Measurements from ENCODE around the gene CTNNA1. TPM values are rescaled to one million over a fixed set of nuclear protein-coding genes. Genes with fewer than 3 reads are reported as not detected.

The CTNNA1 gene
- total and polyA plus RNA-seq, 2 donors (not counting 3 experiments of a cell fraction or from before 2014, with no cell fraction given): 156 to 394 TPM

DNA sequence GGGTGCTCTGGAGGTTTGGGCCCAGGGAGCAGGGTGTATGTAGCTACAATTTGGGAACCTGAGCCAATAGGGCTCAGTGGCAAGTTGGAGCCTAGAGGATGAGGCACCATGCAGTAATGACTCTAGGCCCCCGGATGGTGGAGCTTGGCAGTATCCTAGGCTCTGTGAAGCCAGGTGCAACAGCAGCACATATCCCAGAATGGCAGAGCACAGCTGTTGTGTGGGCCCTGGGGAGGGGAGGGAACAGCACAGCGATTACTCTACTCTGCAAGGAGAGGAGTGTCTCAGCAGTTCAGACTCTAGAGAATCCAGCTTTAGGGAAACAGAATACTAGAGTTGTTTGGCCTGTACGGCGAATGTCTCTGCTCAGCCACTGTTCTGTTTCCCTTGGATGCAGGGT, 65.9 kb downstream of the CTNNA1 start:
- dilution Hi-C loops (cut with MboI; ENCODE audit: extremely low pct_ligation_motif_present, low sequenced_read_pairs): no loop called here
- Histone ChIP-seq H2AFZ (ENCODE audit: low read depth, low read length) (no peak overlapping the region), H3K4me2 (ENCODE audit: insufficient read depth, low read length) (no peak overlapping the region), H3K27me3 (ENCODE audit: control insufficient read depth in 2 of 2, insufficient read depth in 2 of 2, low read length in 2 of 2) (no peaks in the 10 kb centered on the region), H3K27ac (ENCODE audit: insufficient read depth, low read depth, low read length) (no peak overlapping the region), H3K9ac (replicated peaks; ENCODE audit: extremely low read depth, insufficient read depth, low read length) (no peak overlapping the region), H4K20me1 (replicated peaks; ENCODE audit: control insufficient read depth, extremely low read depth, insufficient read depth, low read length) (peaks cover 17% of the 10 kb centered on the region), H3K36me3 (ENCODE audit: control insufficient read depth in 2 of 2, extremely low read depth in 1 of 2, insufficient read depth in 2 of 2, low read length in 2 of 2) (peaks cover 0 to 10% of the 10 kb centered on the region in 2 experiments), H3K4me1 (ENCODE audit: control insufficient read depth, extremely low read depth, insufficient read depth, low read length) (peaks cover 21% of the 10 kb centered on the region), H3K79me2 (ENCODE audit: control insufficient read depth, insufficient read depth, low read length) (peaks cover 82% of the 10 kb centered on the region), H3K9me1 (replicated peaks; ENCODE audit: control insufficient read depth, extremely low read depth, insufficient read depth, low read length) (peaks cover 2% of the 10 kb centered on the region), H3K9me3 (replicated peaks; ENCODE audit: control insufficient read depth, insufficient read depth, low read length) (no peaks in the 10 kb centered on the region), H3K4me3 (replicated peaks in 1 of 3; ENCODE audit: insufficient read depth in 1 of 3, low read depth in 1 of 3, low read length in 3 of 3) (no peak overlapping the region)
- ChIA-PET CTCF (no interaction called here), POLR2A (no interaction called here)
- no TSS peak for BruUV-seq (replicated peaks)
- DNase-seq (ENCODE audit: low read depth, low spot score) (no peak), FAIRE-seq (no peak)
- TF ChIP-seq, protein P1, sequence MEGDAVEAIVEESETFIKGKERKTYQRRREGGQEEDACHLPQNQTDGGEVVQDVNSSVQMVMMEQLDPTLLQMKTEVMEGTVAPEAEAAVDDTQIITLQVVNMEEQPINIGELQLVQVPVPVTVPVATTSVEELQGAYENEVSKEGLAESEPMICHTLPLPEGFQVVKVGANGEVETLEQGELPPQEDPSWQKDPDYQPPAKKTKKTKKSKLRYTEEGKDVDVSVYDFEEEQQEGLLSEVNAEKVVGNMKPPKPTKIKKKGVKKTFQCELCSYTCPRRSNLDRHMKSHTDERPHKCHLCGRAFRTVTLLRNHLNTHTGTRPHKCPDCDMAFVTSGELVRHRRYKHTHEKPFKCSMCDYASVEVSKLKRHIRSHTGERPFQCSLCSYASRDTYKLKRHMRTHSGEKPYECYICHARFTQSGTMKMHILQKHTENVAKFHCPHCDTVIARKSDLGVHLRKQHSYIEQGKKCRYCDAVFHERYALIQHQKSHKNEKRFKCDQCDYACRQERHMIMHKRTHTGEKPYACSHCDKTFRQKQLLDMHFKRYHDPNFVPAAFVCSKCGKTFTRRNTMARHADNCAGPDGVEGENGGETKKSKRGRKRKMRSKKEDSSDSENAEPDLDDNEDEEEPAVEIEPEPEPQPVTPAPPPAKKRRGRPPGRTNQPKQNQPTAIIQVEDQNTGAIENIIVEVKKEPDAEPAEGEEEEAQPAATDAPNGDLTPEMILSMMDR (IDR thresholded peaks at IDR 0.05; ENCODE audit: extremely low read depth in 1 of 2, insufficient read depth in 1 of 2, low read depth in 1 of 2, low read length in 2 of 2): no peak
- no peak for TF ChIP-seq FOS (IDR thresholded peaks at IDR 0.05; ENCODE audit: borderline replicate concordance, insufficient read depth, low read length)
- TF ChIP-seq GATA2 (IDR thresholded peaks at IDR 0.05; ENCODE audit: insufficient read depth, insufficient read length, low read depth, low read length): no peak
- no peak for TF ChIP-seq MYC (IDR thresholded peaks at IDR 0.05; ENCODE audit: low read depth, low read length)
- TF ChIP-seq POLR2AphosphoS5 (IDR thresholded peaks at IDR 0.05; ENCODE audit: insufficient read depth, low read depth, low read length): no peak
- no peak for TF ChIP-seq POLR2A (IDR thresholded peaks at IDR 0.05; ENCODE audit: low read depth, low read length)
- TF ChIP-seq, protein P2, sequence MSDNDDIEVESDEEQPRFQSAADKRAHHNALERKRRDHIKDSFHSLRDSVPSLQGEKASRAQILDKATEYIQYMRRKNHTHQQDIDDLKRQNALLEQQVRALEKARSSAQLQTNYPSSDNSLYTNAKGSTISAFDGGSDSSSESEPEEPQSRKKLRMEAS (IDR thresholded peaks at IDR 0.05; ENCODE audit: insufficient read depth, insufficient read length): no peak
- TF ChIP-seq JUN (IDR thresholded peaks at IDR 0.05; ENCODE audit: borderline replicate concordance, insufficient read depth, insufficient read length, low read depth): no peak
- TF ChIP-seq EZH2 (IDR thresholded peaks at IDR 0.05; ENCODE audit: borderline replicate concordance, low read depth, low read length, severe bottlenecking): no peak
- intact Hi-C loops (cut with micrococcal nuclease): no loop called here

Data from endothelial cell of umbilical vein (primary cell).